Stimulated activated naive CD8-positive, alpha-beta T cell treated with anti-CD3 and anti-CD28 coated beads, Interleukin-15, amount 100 ng/mL, for 72 hours (primary cell): ENCODE results near the gene SLC34A1.
A peak's percentile ranks its signal among the peaks of the same experiment; 100 is the strongest.
"Not testable (repeated sequence)": the region's sequence is repeated elsewhere in the genome, so short reads cannot be mapped to it uniquely, and the experiment has no call there.

ENCODE experiments used
- ATAC-seq: fragments of 150-1000 bp; cut with Tn5 transposase; 2 replicates; pipeline ENCODE4 v1.10.0; 2021; ENCODE audit warnings: mild to moderate bottlenecking, moderate library complexity
- DNase-seq, 2 donors: peaks; one replicate each; pipeline ENCODE4 v3.0.0; 2021 to 2022
- H3K27ac Mint-ChIP-seq, 2 donors: one replicate each; pipeline ENCODE4 v1.8.0; 2022; ENCODE audit warnings: mild to moderate bottlenecking in 2 of 2, mixed read lengths in 2 of 2, moderate library complexity in 2 of 2
- H3K27me3 Mint-ChIP-seq: one replicate; pipeline ENCODE4 v1.8.0; 2022; ENCODE audit warnings: mixed read lengths
- H3K4me1 Mint-ChIP-seq: one replicate; pipeline ENCODE4 v1.8.0; 2022; ENCODE audit warnings: mild to moderate bottlenecking, mixed read lengths
- H3K4me3 Mint-ChIP-seq, 2 donors: one replicate each; pipeline ENCODE4 v1.8.0; 2022; ENCODE audit warnings: mild to moderate bottlenecking in 2 of 2, mixed read lengths in 2 of 2, moderate library complexity in 1 of 2
- H3K9me3 Mint-ChIP-seq, 2 donors: one replicate each; pipeline ENCODE4 v1.8.0; 2022; ENCODE audit warnings: mixed read lengths in 2 of 2

Gene SLC34A1

GRCh38 chr5:177371120-177372033 is 12.9 kb upstream of the SLC34A1 start:
- DNase-seq (no peak), ATAC-seq (no peak)
- peak overlapping the region in 1 of 2 donors; percentile 42 for H3K27ac Mint-ChIP-seq
- peaks cover 77% of the 10 kb centered on the region for H3K4me1 Mint-ChIP-seq
- no peaks in the 10 kb centered on the region for H3K9me3 Mint-ChIP-seq
- peak overlapping the region; percentile 64 to 80 for H3K4me3 Mint-ChIP-seq
- no peaks in the 10 kb centered on the region for H3K27me3 Mint-ChIP-seq

GRCh38 chr5:177372034-177372896 is 12.0 kb upstream of the SLC34A1 start:
- peak in 1 of 2 donors; percentile 25 for DNase-seq
- peak overlapping the region; percentile 15 to 85 for H3K27ac Mint-ChIP-seq
- peak; percentile 75 for ATAC-seq
- H3K9me3 Mint-ChIP-seq: no peaks in the 10 kb centered on the region
- H3K27me3 Mint-ChIP-seq: no peaks in the 10 kb centered on the region
- peaks cover 70% of the 10 kb centered on the region for H3K4me1 Mint-ChIP-seq
- peak overlapping the region; percentile 67 to 80 for H3K4me3 Mint-ChIP-seq

GRCh38 chr5:177372910-177373309 is 11.3 kb upstream of the SLC34A1 start:
- DNase-seq (peak in 1 of 2 donors; percentile 32), ATAC-seq (peak; percentile 63)
- peak overlapping the region; percentile 59 to 85 for H3K27ac Mint-ChIP-seq
- H3K4me1 Mint-ChIP-seq: peaks cover 75% of the 10 kb centered on the region
- H3K4me3 Mint-ChIP-seq: peak overlapping the region; percentile 54 to 67
- no peaks in the 10 kb centered on the region for H3K27me3 Mint-ChIP-seq
- no peaks in the 10 kb centered on the region for H3K9me3 Mint-ChIP-seq

- Mint-ChIP-seq H3K27ac (peak overlapping the region; percentile 65 to 90), H3K4me3 (peak overlapping the region in 1 of 2 donors; percentile 31), H3K27me3 (no peaks in the 10 kb centered on the region), H3K9me3 (no peaks in the 10 kb centered on the region), H3K4me1 (peaks cover 74% of the 10 kb centered on the region)
- DNase-seq: no peak
- no peak for ATAC-seq
These were observed 10.4 kb upstream of the SLC34A1 start for GRCh38 chr5:177373806-177374205.

GRCh38 chr5:177374211-177374610 is 10.0 kb upstream of the SLC34A1 start:
- Mint-ChIP-seq H3K4me3 (no peak overlapping the region), H3K4me1 (peaks cover 73% of the 10 kb centered on the region), H3K27me3 (no peaks in the 10 kb centered on the region), H3K9me3 (no peaks in the 10 kb centered on the region), H3K27ac (peak overlapping the region in 1 of 2 donors; percentile 65)
- DNase-seq (no peak), ATAC-seq (no peak)

- H3K4me1 Mint-ChIP-seq: peaks cover 73% of the 10 kb centered on the region
- not testable (repeated sequence) for H3K9me3 Mint-ChIP-seq, H3K4me3 Mint-ChIP-seq
These were observed 8.7 kb upstream of the SLC34A1 start for GRCh38 chr5:177375516-177375915.

GRCh38 chr5:177376107-177376506 is 8.1 kb upstream of the SLC34A1 start:
- H3K27me3 Mint-ChIP-seq: no peaks in the 10 kb centered on the region
- H3K9me3 Mint-ChIP-seq: no peaks in the 10 kb centered on the region
- DNase-seq: no peak
- H3K27ac Mint-ChIP-seq: no peak overlapping the region
- peaks cover 73% of the 10 kb centered on the region for H3K4me1 Mint-ChIP-seq
- no peak for ATAC-seq
- H3K4me3 Mint-ChIP-seq: no peak overlapping the region

More at GRCh38 chr5:177375516-177375915, 8.7 kb upstream of the SLC34A1 start:
- not testable (repeated sequence) for ATAC-seq, H3K27ac Mint-ChIP-seq, DNase-seq, H3K27me3 Mint-ChIP-seq

- H3K27me3 Mint-ChIP-seq: no peaks in the 10 kb centered on the region
- ATAC-seq (no peak), DNase-seq (no peak)
- H3K4me1 Mint-ChIP-seq: peaks cover 68% of the 10 kb centered on the region
- no peaks in the 10 kb centered on the region for H3K9me3 Mint-ChIP-seq
- H3K27ac Mint-ChIP-seq: no peak overlapping the region
- H3K4me3 Mint-ChIP-seq: no peak overlapping the region
These were observed 6.1 kb upstream of the SLC34A1 start for GRCh38 chr5:177377851-177378776.

- H3K27ac Mint-ChIP-seq: peak overlapping the region in 1 of 2 donors; percentile 85
- no peaks in the 10 kb centered on the region for H3K9me3 Mint-ChIP-seq
- peaks cover 67% of the 10 kb centered on the region for H3K4me1 Mint-ChIP-seq
- DNase-seq: no peak
- peak; percentile 78 for ATAC-seq
- peak overlapping the region in 1 of 2 donors; percentile 11 for H3K4me3 Mint-ChIP-seq
- no peaks in the 10 kb centered on the region for H3K27me3 Mint-ChIP-seq
These were observed 5.0 kb upstream of the SLC34A1 start for GRCh38 chr5:177378884-177379883.

GRCh38 chr5:177380805-177381126 is 3.5 kb upstream of the SLC34A1 start:
- Mint-ChIP-seq H3K9me3 (no peaks in the 10 kb centered on the region), H3K4me1 (peaks cover 65% of the 10 kb centered on the region), H3K27me3 (no peaks in the 10 kb centered on the region), H3K4me3 (no peak overlapping the region), H3K27ac (no peak overlapping the region)
- no peak for DNase-seq
- no peak for ATAC-seq

- DNase-seq (peak in 1 of 2 donors; percentile 39), ATAC-seq (peak; percentile 58)
- Mint-ChIP-seq H3K9me3 (no peaks in the 10 kb centered on the region), H3K27ac (peak overlapping the region; percentile 30 to 52), H3K4me1 (peaks cover 71% of the 10 kb centered on the region), H3K4me3 (no peak overlapping the region), H3K27me3 (no peaks in the 10 kb centered on the region)
These were observed 1.7 kb upstream of the SLC34A1 start for GRCh38 chr5:177382423-177383029.

- Mint-ChIP-seq H3K27me3 (no peaks in the 10 kb centered on the region), H3K4me1 (peaks cover 67% of the 10 kb centered on the region), H3K4me3 (no peak overlapping the region), H3K27ac (peak overlapping the region in 1 of 2 donors; percentile 52), H3K9me3 (no peaks in the 10 kb centered on the region)
- no peak for DNase-seq
- no peak for ATAC-seq
These were observed 1.1 kb upstream of the SLC34A1 start for GRCh38 chr5:177383181-177383580.

- H3K4me1 Mint-ChIP-seq: peaks cover 72% of the 10 kb centered on the region
- H3K9me3 Mint-ChIP-seq: no peaks in the 10 kb centered on the region
- no peak overlapping the region for H3K4me3 Mint-ChIP-seq
- DNase-seq (no peak), ATAC-seq (no peak)
- H3K27ac Mint-ChIP-seq: no peak overlapping the region
- H3K27me3 Mint-ChIP-seq: peaks cover 6% of the 10 kb centered on the region
These were observed 1.5 kb downstream of the SLC34A1 start for GRCh38 chr5:177385720-177386119.

- peaks cover 6% of the 10 kb centered on the region for H3K27me3 Mint-ChIP-seq
- H3K4me1 Mint-ChIP-seq: peaks cover 75% of the 10 kb centered on the region
- H3K9me3 Mint-ChIP-seq: no peaks in the 10 kb centered on the region
- no peak overlapping the region for H3K4me3 Mint-ChIP-seq
- no peak for ATAC-seq
- no peak for DNase-seq
- no peak overlapping the region for H3K27ac Mint-ChIP-seq
These were observed 2.3 kb downstream of the SLC34A1 start for GRCh38 chr5:177386542-177386941.
